ENCODE data around the gene DHX9. TPM values are rescaled to one million over a fixed set of nuclear protein-coding genes. Genes with fewer than 3 reads are reported as not detected.

Gene DHX9
- total RNA-seq, 1 experiment from 2014 or later = 336 TPM

GRCh38 chr1:182823220-182823619 is 15.9 kb upstream of the DHX9 start:
- Histone ChIP-seq H3K23me2 (ENCODE audit: insufficient read length, low read depth, low read length, poor library complexity, severe bottlenecking) (no peaks in the 10 kb centered on the region), H3K18ac (ENCODE audit: insufficient read length, low read depth, low read length) (no peak overlapping the region), H2BK15ac (ENCODE audit: low read depth, low read length) (no peak overlapping the region), H4K8ac (replicated peaks; ENCODE audit: insufficient read length, low read depth, low read length) (no peak overlapping the region), H3K4me1 (ENCODE audit: insufficient read depth, low read length) (no peaks in the 10 kb centered on the region), H2BK20ac (ENCODE audit: low read depth, low read length, poor library complexity, severe bottlenecking) (no peak overlapping the region), H3K4ac (ENCODE audit: low read depth, low read length) (no peak overlapping the region), H4K20me1 (ENCODE audit: control insufficient read depth, insufficient read depth, insufficient read length) (no peaks in the 10 kb centered on the region), H2BK12ac (ENCODE audit: insufficient read length, low read depth, low read length) (no peak overlapping the region), H3K56ac (ENCODE audit: insufficient read length, low read depth, low read length) (no peak overlapping the region), H3K4me2 (ENCODE audit: insufficient read depth, insufficient read length, low read length) (no peak overlapping the region), H3K9ac (ENCODE audit: extremely low read depth, insufficient read length, low read length) (no peak overlapping the region), H2AFZ (ENCODE audit: low read length) (no peak overlapping the region), H3K27me3 (ENCODE audit: insufficient read depth, low read length) (no peaks in the 10 kb centered on the region), H2BK5ac (ENCODE audit: insufficient read length, low read length) (no peak overlapping the region), H3K79me1 (ENCODE audit: insufficient read depth, low read depth, low read length, poor library complexity, severe bottlenecking) (no peaks in the 10 kb centered on the region), H4K91ac (ENCODE audit: insufficient read length, low read depth, low read length) (no peak overlapping the region), H3K9me3 (ENCODE audit: control insufficient read depth, low read depth, low read length) (no peaks in the 10 kb centered on the region), H2AK5ac (ENCODE audit: insufficient read length, low read length) (no peak overlapping the region), H3K79me2 (ENCODE audit: insufficient read depth, low read length) (no peaks in the 10 kb centered on the region), H2BK120ac (ENCODE audit: low read depth, low read length, poor library complexity, severe bottlenecking) (no peak overlapping the region), H4K5ac (ENCODE audit: insufficient read length, low read depth, low read length) (no peak overlapping the region), H3K14ac (ENCODE audit: insufficient read depth, low read length) (no peak overlapping the region), H3T11ph (ENCODE audit: low read length) (no peak overlapping the region), H3K27ac (ENCODE audit: insufficient read length, low read depth, low read length) (no peak overlapping the region), H3K23ac (ENCODE audit: insufficient read length, low read depth, low read length) (no peak overlapping the region)
- no peaks in the 10 kb centered on the region for H3K9me3 Mint-ChIP-seq
- TF ChIP-seq CTCF (conservative IDR thresholded peaks at IDR 0.05) = no peak
- peaks cover 4 to 5% of the 10 kb centered on the region in 2 experiments; a peak in 2 of 4 replicates for H3K4me1 Mint-ChIP-seq
- H3K4me3 Mint-ChIP-seq = no peak overlapping the region
- H3K27me3 Mint-ChIP-seq (ENCODE audit: low read depth) = no peaks in the 10 kb centered on the region
- no peaks in the 10 kb centered on the region for H3K36me3 Mint-ChIP-seq (ENCODE audit: insufficient read depth in 1 of 3, low read depth in 3 of 3)
- no CpG with 5 or more reads among the region's 3 CpGs for WGBS (ENCODE audit: extremely low coverage, insufficient read length, low lambda C conversion rate)
- no peak for DNase-seq
- H3K27ac Mint-ChIP-seq = no peak overlapping the region
